ENCODE measurements around the gene NFKBIA.

The NFKBIA gene

GRCh38 chr14:35433826-35434225 is 29.3 kb upstream of the NFKBIA start:
- no peak for DNase-seq (ENCODE audit: low spot score)
- TF ChIP-seq CTCF (IDR thresholded peaks at IDR 0.05; ENCODE audit: extremely low read depth, missing control alignments): no peak

- TF ChIP-seq CTCF (IDR thresholded peaks at IDR 0.05; ENCODE audit: extremely low read depth, missing control alignments): no peak
- DNase-seq (ENCODE audit: low spot score): no peak
These were observed 26.1 kb upstream of the NFKBIA start for GRCh38 chr14:35430459-35431199.

GRCh38 chr14:35429951-35430350 is 25.4 kb upstream of the NFKBIA start:
- DNase-seq (ENCODE audit: low spot score): no peak
- no peak for TF ChIP-seq CTCF (IDR thresholded peaks at IDR 0.05; ENCODE audit: extremely low read depth, missing control alignments)

- DNase-seq (ENCODE audit: low spot score): no peak
- TF ChIP-seq CTCF (IDR thresholded peaks at IDR 0.05; ENCODE audit: extremely low read depth, missing control alignments): no peak
These were observed 21.3 kb upstream of the NFKBIA start for GRCh38 chr14:35425850-35426249.

- no peak for TF ChIP-seq CTCF (IDR thresholded peaks at IDR 0.05; ENCODE audit: extremely low read depth, missing control alignments)
- no peak for DNase-seq (ENCODE audit: low spot score)
These were observed 19.1 kb upstream of the NFKBIA start for GRCh38 chr14:35423621-35424020.

GRCh38 chr14:35420036-35420811 is 15.7 kb upstream of the NFKBIA start:
- no peak for TF ChIP-seq CTCF (IDR thresholded peaks at IDR 0.05; ENCODE audit: extremely low read depth, missing control alignments)
- DNase-seq (ENCODE audit: low spot score): no peak

- no peak for TF ChIP-seq CTCF (IDR thresholded peaks at IDR 0.05; ENCODE audit: extremely low read depth, missing control alignments)
- no peak for DNase-seq (ENCODE audit: low spot score)
These were observed 14.9 kb upstream of the NFKBIA start for GRCh38 chr14:35419429-35419841.

All from GM20000 (cell line).